AG04450 (cell line): ENCODE results near the gene TMPRSS2. TPM values are rescaled to one million over a fixed set of nuclear protein-coding genes. Genes with fewer than 3 reads are reported as not detected.

Experiments used
- CTCF ChIA-PET: fragments of 300-600, 350-600 bp; formaldehyde crosslinking; extraction: SDS; loops from one replicate; lab custom pipeline; 2022; ENCODE audit warnings: antibody characterized with exemption, inconsistent platforms; lab: Charles Lee
- POLR2A ChIA-PET: fragments of 350-600 bp; formaldehyde crosslinking; extraction: SDS; loops from one replicate; lab custom pipeline; 2021; ENCODE audit warnings: antibody characterized with exemption, inconsistent platforms; lab: Yijun Ruan, JAX
- DNase-seq: peaks from one replicate; pipeline ENCODE4 v3.0.0-alpha.2; 2011; ENCODE audit warnings: low read depth, low spot score
- H3K27ac ChIP-seq: one replicate; pipeline ENCODE4 v1.5.1; 2012; ENCODE audit warnings: low read depth, low read length, control low read depth
- H3K27me3 ChIP-seq: one replicate; pipeline ENCODE4 v1.6.0; 2012; ENCODE audit warnings: low read length; ENCODE audit not compliant: control insufficient read depth, insufficient read depth
- H3K4me3 ChIP-seq: 2 replicates; pipeline ENCODE4 v1.5.1; 2011; ENCODE audit warnings: mild to moderate bottlenecking, low read depth, low read length, control low read depth
- H3K9me3 ChIP-seq: 2 replicates; pipeline ENCODE4 v1.5.1; 2012; ENCODE audit warnings: low read length; ENCODE audit not compliant: control insufficient read depth, insufficient read depth
- CTCF ChIP-seq: IDR thresholded peaks from 2 replicates; pipeline ENCODE4 v1.5.1; 2011; ENCODE audit warnings: low read depth, low read length, control low read depth, inconsistent platforms
- polyA plus RNA-seq: library from polyadenylated mRNA; depleted of rRNA; stranded (reverse); fragments of >200 nt; gene quantifications from 2 replicates; pipeline ENCODE4 v1.2.3, GENCODE V29; 2011

TMPRSS2 gene
- polyA plus RNA-seq, 1 experiment = not detected

GRCh38 chr21:41466024-41466820 is 41.7 kb downstream of the TMPRSS2 start:
- H3K27ac ChIP-seq = no peak overlapping the region
- POLR2A ChIA-PET = no interaction called here
- peaks cover 4% of the 10 kb centered on the region; the same call in 1 of the 2 replicates for H3K9me3 ChIP-seq
- CTCF ChIA-PET = no interaction called here
- no peak for DNase-seq
- peaks cover 5% of the 10 kb centered on the region for H3K27me3 ChIP-seq
- no peak for TF ChIP-seq CTCF
- no peak overlapping the region for H3K4me3 ChIP-seq

GRCh38 chr21:41465176-41465781 is 42.7 kb downstream of the TMPRSS2 start:
- Histone ChIP-seq H3K9me3 (peaks cover 4% of the 10 kb centered on the region; the same call in 1 of the 2 replicates), H3K27me3 (peaks cover 2% of the 10 kb centered on the region), H3K27ac (no peak overlapping the region), H3K4me3 (no peak overlapping the region)
- CTCF ChIA-PET = no interaction called here
- DNase-seq = no peak
- no peak for TF ChIP-seq CTCF
- POLR2A ChIA-PET = no interaction called here

- TF ChIP-seq CTCF = peak; percentile 90
- peaks cover 2% of the 10 kb centered on the region for H3K27me3 ChIP-seq
- POLR2A ChIA-PET = no interaction called here
- peak; percentile 43 for DNase-seq
- H3K9me3 ChIP-seq = no peaks in the 10 kb centered on the region; the same call in 1 of the 2 replicates
- no peak overlapping the region for H3K4me3 ChIP-seq
- CTCF ChIA-PET = interaction anchor here (1.0 to 6.5 kb wide), 2 partner anchors 174 to 177 kb away, joined by 4 to 66 read pairs; no protein-coding TSS in a partner anchor
- no peak overlapping the region for H3K27ac ChIP-seq
These were observed 47.1 kb downstream of the TMPRSS2 start for GRCh38 chr21:41460578-41461527.

GRCh38 chr21:41459884-41460534 is 47.9 kb downstream of the TMPRSS2 start:
- Histone ChIP-seq H3K9me3 (no peaks in the 10 kb centered on the region; the same call in 1 of the 2 replicates), H3K27ac (no peak overlapping the region), H3K27me3 (peaks cover 2% of the 10 kb centered on the region), H3K4me3 (no peak overlapping the region)
- ChIA-PET POLR2A (no interaction called here), CTCF (interaction anchor here (1.0 to 6.5 kb wide), 2 partner anchors 173 to 177 kb away, joined by 4 to 66 read pairs; no protein-coding TSS in a partner anchor)
- DNase-seq = no peak
- no peak for TF ChIP-seq CTCF
